Measurements from ENCODE around the gene TUBGCP3. TPM values are rescaled to one million over a fixed set of nuclear protein-coding genes. Genes with fewer than 3 reads are reported as not detected.

TUBGCP3 gene
- total RNA-seq, 1 donor from 2014 or later: 16.4 TPM

Other genes starting within 250 kb of the TUBGCP3 start
- not detected for gene SPACA7, start 211.8 kb downstream of the TUBGCP3 start, total RNA-seq
- gene ATP11A, start 101.9 kb upstream of the TUBGCP3 start, total RNA-seq: 89.9 TPM